Upper lobe of left lung (tissue), 6 donors: ENCODE measurements around the gene B4GALNT4. TPM values are rescaled to one million over a fixed set of nuclear protein-coding genes. Genes with fewer than 3 reads are reported as not detected.

Source experiments
- ATAC-seq, 2 donors: fragments of 200-7000 bp; cut with Tn5 transposase; one replicate each; pipeline ENCODE4 v1.9.1; 2022; ENCODE audit warnings: mild to moderate bottlenecking in 2 of 2, moderate library complexity in 2 of 2; ENCODE audit not compliant: low FRiP score in 2 of 2
- DNase-seq, 2 donors: peaks; one replicate each; pipeline ENCODE4 v3.0.0-alpha.2; 2019 to 2020
- H3K27ac ChIP-seq, 4 donors: fragments of 200-600 bp; sonication (generic); one replicate each; pipeline ENCODE4 v1.5.1; 2016 to 2019
- H3K27me3 ChIP-seq, 4 donors: fragments of 200-600 bp; sonication (generic); one replicate each; pipeline ENCODE4 v1.5.1; 2017 to 2019
- H3K36me3 ChIP-seq, 4 donors: fragments of 200-600 bp; sonication (generic); one replicate each; pipeline ENCODE4 v1.5.1; 2016 to 2019
- H3K4me1 ChIP-seq, 4 donors: fragments of 200-600 bp; sonication (generic); one replicate each; pipeline ENCODE4 v1.5.1; 2018 to 2019
- H3K4me3 ChIP-seq, 4 donors: fragments of 200-600 bp; sonication (generic); one replicate each; pipeline ENCODE4 v1.5.1; 2017 to 2019; ENCODE audit warnings: mild to moderate bottlenecking in 2 of 4, moderate library complexity in 1 of 4
- H3K9me3 ChIP-seq, 4 donors: fragments of 200-600 bp; sonication (generic); one replicate each; pipeline ENCODE4 v1.5.1; 2018 to 2019
- EP300 ChIP-seq, 4 donors: sonication (generic); formaldehyde crosslinking; IDR thresholded peaks; one replicate each; pipeline ENCODE4 v1.5.1; 2017; ENCODE audit warnings: antibody characterized with exemption in 4 of 4, control low read depth in 2 of 4
- POLR2A ChIP-seq, 4 donors: fragments of 450-650 bp; IDR thresholded peaks; one replicate each; pipeline ENCODE4 v1.5.1; 2016 to 2017; ENCODE audit warnings: antibody characterized with exemption in 4 of 4, mild to moderate bottlenecking in 2 of 4
- POLR2AphosphoS5 ChIP-seq, 2 donors: sonication (generic); formaldehyde crosslinking; IDR thresholded peaks; one replicate each; pipeline ENCODE4 v1.5.1; 2017; ENCODE audit warnings: antibody characterized with exemption in 2 of 2
- WGBS, 2 donors: methylation state at CpG; one replicate each; pipeline ENCODE4 v1.1.5; 2017 to 2018; 5-methylcytosine and 5-hydroxymethylcytosine counted together
- total RNA-seq, 6 donors: library from RNA; depleted of rRNA in 4 of 6; stranded (reverse); fragments of >200 nt in 4 of 6; gene quantifications; one replicate each; pipeline versions ENCODE4 v1.1.0 to v1.2.1, GENCODE V29; 2016 to 2021
- TF ChIP-seq, protein P1 (sequence below), 6 experiments: fragments of 450-650 bp in 4 of 6; fragments of 200-600 bp in 2 of 6; sonication (generic) in 2 of 6; IDR thresholded peaks; one replicate each; pipeline ENCODE4 v1.5.1; 2016 to 2019; ENCODE audit warnings: antibody characterized with exemption in 6 of 6
- donor health status: DM: no; HTN: no; CAD: no; lungs with moderate emphysema.
- donor health status: DM: no; HTN: yes; CAD: no; lungs with severe emphysema.

The B4GALNT4 gene
- total RNA-seq, 6 donors from 2014 or later = 0.23 to 2.1 (median 0.54) TPM; not detected in 1

- no peaks in the 10 kb centered on the region for H3K9me3 ChIP-seq
- H3K4me3 ChIP-seq = peak overlapping the region in 3 of 4 donors; percentile 25 to 37 (median 32)
- no peak overlapping the region for H3K27ac ChIP-seq
- no peak for ATAC-seq
- DNase-seq = peak in 1 of 2 donors; percentile 76
- TF ChIP-seq EP300 (IDR thresholded peaks at IDR 0.05) (no peak), POLR2A (IDR thresholded peaks at IDR 0.05) (no peak), POLR2AphosphoS5 (IDR thresholded peaks at IDR 0.05) (no peak)
- TF ChIP-seq, protein P1, sequence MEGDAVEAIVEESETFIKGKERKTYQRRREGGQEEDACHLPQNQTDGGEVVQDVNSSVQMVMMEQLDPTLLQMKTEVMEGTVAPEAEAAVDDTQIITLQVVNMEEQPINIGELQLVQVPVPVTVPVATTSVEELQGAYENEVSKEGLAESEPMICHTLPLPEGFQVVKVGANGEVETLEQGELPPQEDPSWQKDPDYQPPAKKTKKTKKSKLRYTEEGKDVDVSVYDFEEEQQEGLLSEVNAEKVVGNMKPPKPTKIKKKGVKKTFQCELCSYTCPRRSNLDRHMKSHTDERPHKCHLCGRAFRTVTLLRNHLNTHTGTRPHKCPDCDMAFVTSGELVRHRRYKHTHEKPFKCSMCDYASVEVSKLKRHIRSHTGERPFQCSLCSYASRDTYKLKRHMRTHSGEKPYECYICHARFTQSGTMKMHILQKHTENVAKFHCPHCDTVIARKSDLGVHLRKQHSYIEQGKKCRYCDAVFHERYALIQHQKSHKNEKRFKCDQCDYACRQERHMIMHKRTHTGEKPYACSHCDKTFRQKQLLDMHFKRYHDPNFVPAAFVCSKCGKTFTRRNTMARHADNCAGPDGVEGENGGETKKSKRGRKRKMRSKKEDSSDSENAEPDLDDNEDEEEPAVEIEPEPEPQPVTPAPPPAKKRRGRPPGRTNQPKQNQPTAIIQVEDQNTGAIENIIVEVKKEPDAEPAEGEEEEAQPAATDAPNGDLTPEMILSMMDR (IDR thresholded peaks at IDR 0.05) = no peak
- H3K36me3 ChIP-seq = no peaks in the 10 kb centered on the region
- peaks cover 8 to 18% (median 9%) of the 10 kb centered on the region in 4 donors for H3K4me1 ChIP-seq
- peaks cover 0 to 30% (median 13%) of the 10 kb centered on the region in 4 donors for H3K27me3 ChIP-seq
- WGBS, 2 donors = 0 to 9% methylated on average over 5 to 26 of the region's 61 CpGs
These were observed 624 bp upstream of the B4GALNT4 start for GRCh38 chr11:368414-369335.

GRCh38 chr11:370070-370941 is 1.0 kb downstream of the B4GALNT4 start:
- WGBS, 2 donors = 43 to 55% methylated on average over 18 to 20 of the region's 42 CpGs
- Histone ChIP-seq H3K4me3 (no peak overlapping the region), H3K27me3 (peaks cover 0 to 27% (median 13%) of the 10 kb centered on the region in 4 donors), H3K4me1 (peaks cover 8 to 13% (median 9%) of the 10 kb centered on the region in 4 donors), H3K27ac (no peak overlapping the region), H3K9me3 (no peaks in the 10 kb centered on the region), H3K36me3 (no peaks in the 10 kb centered on the region)
- no peak for TF ChIP-seq POLR2A (IDR thresholded peaks at IDR 0.05)
- TF ChIP-seq EP300 (IDR thresholded peaks at IDR 0.05) = no peak
- TF ChIP-seq POLR2AphosphoS5 (IDR thresholded peaks at IDR 0.05) = no peak
- TF ChIP-seq, protein P1 (IDR thresholded peaks at IDR 0.05) = no peak
- ATAC-seq (no peak), DNase-seq (peak in 1 of 2 donors; percentile 74)

DNA sequence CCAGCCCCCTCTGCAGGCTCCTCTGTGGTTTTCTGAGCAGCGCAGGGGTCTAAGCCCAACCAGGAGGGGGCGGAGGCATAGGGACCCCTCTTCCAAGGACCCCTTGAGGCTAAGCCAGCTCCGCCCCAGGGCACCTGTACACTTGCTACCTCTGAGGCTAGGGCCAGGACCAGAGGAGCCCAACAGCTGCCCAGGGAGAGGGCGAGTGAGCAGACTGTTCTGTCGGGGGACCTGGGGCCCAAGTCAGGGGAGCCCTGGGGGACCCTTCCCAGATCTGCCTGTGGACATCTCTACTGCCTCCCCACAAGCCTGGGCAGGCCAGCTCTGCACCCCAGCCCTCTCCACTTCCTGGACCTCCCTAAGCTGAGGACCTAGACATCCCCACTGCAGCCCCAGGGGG is 1.8 kb downstream of the B4GALNT4 start:
- DNase-seq (no peak), ATAC-seq (peak in 1 of 2 donors; percentile 3)
- Histone ChIP-seq H3K27ac (no peak overlapping the region), H3K36me3 (no peaks in the 10 kb centered on the region), H3K4me3 (no peak overlapping the region), H3K4me1 (peaks cover 8 to 13% (median 9%) of the 10 kb centered on the region in 4 donors), H3K27me3 (peaks cover 0 to 27% (median 13%) of the 10 kb centered on the region in 4 donors), H3K9me3 (no peaks in the 10 kb centered on the region)
- WGBS, 2 donors = 97% methylated on average over 3 of the region's 5 CpGs; no CpG with 5 or more reads in 1 of the 2 donors
- TF ChIP-seq POLR2A (IDR thresholded peaks at IDR 0.05) (no peak), EP300 (IDR thresholded peaks at IDR 0.05) (no peak), POLR2AphosphoS5 (IDR thresholded peaks at IDR 0.05) (no peak)

DNA sequence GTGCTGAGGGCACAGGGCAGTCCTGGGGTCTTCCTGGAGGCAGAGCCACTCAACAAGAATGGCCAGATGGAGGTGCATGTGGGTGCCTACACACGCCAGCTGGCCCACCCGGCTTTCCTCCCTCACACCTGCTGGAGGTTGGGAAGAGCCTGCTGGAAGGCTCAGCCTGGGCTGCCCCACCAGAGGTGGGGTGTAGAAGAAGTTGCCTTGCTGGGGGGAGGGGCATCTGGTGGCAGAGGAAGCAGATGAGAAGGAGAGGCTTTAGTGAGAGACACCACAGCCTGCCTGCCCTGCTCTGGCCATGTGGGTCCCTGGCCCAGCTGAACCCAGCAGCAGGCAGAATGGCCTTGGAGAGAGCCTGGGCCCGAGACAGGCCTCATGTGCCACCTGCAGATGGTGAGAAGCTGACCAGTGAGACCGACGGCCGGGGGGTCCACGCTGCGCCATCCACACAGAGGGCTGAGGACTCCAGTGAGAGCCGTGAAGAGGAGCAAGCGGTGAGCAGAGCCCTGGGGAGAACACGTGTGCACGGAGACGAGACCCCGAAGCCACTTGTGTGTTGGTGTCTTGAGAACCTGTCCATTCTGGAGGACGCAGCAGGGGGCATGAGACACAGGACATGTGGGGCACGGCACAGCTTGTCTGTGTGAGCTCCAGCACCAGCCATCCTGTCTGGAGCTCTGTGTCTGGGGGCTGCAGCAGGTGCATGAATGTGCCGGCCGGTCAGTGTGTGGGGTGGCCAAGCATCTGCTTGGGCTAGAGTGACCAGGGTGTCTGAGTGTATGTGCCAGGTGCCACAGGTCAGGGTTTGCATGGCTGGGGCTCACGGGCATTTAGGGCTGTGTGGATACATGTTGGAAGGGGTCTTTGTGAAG is 2.7 kb downstream of the B4GALNT4 start:
- Histone ChIP-seq H3K27ac (no peak overlapping the region), H3K4me1 (peaks cover 8 to 13% (median 9%) of the 10 kb centered on the region in 4 donors), H3K4me3 (no peak overlapping the region), H3K36me3 (no peaks in the 10 kb centered on the region), H3K9me3 (no peaks in the 10 kb centered on the region), H3K27me3 (peaks cover 0 to 26% (median 13%) of the 10 kb centered on the region in 4 donors)
- ATAC-seq (peak in 1 of 2 donors; percentile 6), DNase-seq (peak in 1 of 2 donors; percentile 72)
- TF ChIP-seq, protein P1 (IDR thresholded peaks at IDR 0.05) = no peak
- TF ChIP-seq POLR2A (IDR thresholded peaks at IDR 0.05) (no peak), POLR2AphosphoS5 (IDR thresholded peaks at IDR 0.05) (no peak), EP300 (IDR thresholded peaks at IDR 0.05) (no peak)
- WGBS, 2 donors = 83 to 85% methylated on average over 14 to 19 of the region's 19 CpGs
